LNCAP (cell line): Measurements from ENCODE around the gene NIN.

Source experiments
- TF ChIP-seq, protein P1 (sequence below): fragments of 450-650 bp; IDR thresholded peaks from 2 replicates; pipeline ENCODE4 v1.5.1; 2017; ENCODE audit warnings: mild to moderate bottlenecking

Gene NIN

DNA sequence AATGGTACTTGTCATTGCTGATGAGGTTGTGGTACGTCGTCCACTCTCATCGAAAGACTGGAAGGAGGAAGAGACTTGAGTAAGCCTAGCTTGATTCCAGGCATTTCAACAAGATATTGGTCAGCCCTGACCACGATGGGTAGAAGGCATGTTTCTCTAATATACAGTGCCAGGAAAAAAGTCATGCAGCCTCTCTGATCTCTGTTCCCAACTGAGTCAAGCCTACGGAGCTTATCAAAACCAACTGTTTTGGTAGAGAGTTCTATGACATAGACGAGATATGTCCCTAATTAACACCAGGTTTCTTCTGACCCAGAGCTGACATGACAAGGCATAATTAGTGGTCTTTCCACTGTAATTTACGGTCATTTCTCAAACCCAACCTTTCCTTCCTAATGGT lies 58.5 kb downstream of the NIN start:
- TF ChIP-seq, protein P1, sequence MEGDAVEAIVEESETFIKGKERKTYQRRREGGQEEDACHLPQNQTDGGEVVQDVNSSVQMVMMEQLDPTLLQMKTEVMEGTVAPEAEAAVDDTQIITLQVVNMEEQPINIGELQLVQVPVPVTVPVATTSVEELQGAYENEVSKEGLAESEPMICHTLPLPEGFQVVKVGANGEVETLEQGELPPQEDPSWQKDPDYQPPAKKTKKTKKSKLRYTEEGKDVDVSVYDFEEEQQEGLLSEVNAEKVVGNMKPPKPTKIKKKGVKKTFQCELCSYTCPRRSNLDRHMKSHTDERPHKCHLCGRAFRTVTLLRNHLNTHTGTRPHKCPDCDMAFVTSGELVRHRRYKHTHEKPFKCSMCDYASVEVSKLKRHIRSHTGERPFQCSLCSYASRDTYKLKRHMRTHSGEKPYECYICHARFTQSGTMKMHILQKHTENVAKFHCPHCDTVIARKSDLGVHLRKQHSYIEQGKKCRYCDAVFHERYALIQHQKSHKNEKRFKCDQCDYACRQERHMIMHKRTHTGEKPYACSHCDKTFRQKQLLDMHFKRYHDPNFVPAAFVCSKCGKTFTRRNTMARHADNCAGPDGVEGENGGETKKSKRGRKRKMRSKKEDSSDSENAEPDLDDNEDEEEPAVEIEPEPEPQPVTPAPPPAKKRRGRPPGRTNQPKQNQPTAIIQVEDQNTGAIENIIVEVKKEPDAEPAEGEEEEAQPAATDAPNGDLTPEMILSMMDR: no peak

DNA sequence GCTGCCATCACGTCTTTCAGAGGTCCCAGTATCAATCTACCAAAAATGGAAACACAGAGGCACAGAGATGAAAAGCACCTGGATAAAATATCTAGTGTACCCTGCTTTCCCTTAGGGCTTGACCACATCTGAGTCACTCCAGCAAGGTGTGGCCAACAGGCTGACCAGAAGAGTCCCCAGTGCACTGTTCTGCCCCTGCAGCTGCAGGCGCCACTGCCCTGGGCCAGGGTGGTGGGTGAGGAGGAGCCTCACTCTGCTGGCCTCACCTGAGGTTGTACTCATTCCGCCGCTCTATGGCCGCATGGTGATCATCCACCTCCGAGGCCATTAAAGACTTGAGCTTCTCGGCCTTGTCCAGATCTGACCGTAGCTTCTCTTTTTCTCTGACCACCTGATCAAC lies 60.4 kb downstream of the NIN start:
- TF ChIP-seq, protein P1: no peak

DNA sequence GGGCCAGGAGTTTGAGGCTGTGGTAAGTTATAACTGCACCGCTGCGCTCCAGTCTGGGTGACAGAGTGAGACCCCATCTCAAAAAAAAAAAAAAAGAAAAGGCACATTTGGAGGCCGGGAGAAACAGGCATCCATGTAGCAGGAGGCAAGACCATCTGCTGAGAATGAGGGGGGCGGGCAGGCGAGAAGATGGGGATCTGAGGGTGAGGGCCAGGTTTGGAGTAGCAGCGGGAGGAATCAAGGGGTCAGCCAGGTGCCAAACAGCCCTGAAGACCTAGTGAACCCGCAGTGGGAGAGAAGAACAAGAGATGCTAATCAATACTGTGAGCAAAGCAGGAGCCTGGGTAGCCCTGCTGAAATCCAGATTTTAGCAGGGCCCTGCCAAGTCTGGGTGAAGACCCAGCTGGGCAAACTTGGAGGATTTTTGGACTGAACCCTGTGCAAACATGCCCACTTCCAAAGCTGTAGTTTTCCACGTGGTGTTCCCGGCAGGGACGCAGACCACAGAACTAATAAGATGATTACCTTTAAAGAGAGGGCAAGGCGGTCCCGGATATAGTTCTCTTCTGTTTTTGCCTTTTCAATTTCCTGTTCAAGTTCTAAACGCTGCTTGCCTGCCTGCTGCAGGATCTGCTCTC lies 61.0 kb downstream of the NIN start:
- TF ChIP-seq, protein P1: no peak

DNA sequence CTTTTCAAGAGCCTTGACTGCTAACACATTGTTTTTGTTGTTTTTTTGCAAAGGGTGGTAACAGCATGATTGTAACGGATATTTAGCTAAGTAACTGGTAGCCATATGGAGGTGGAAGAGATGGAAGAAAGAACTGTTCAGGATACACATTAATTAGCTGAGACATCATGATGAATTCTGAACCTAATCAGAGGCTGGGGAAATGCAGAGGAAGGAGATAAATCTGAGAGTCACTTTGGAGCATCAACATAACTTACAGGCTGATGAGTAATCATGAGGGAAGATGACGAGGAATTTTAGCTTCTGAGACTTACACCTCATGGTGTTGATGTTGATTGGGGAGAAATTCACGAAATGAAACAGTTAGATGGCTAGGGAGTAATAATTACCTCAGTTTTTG lies 62.3 kb downstream of the NIN start:
- TF ChIP-seq, protein P1: no peak

DNA sequence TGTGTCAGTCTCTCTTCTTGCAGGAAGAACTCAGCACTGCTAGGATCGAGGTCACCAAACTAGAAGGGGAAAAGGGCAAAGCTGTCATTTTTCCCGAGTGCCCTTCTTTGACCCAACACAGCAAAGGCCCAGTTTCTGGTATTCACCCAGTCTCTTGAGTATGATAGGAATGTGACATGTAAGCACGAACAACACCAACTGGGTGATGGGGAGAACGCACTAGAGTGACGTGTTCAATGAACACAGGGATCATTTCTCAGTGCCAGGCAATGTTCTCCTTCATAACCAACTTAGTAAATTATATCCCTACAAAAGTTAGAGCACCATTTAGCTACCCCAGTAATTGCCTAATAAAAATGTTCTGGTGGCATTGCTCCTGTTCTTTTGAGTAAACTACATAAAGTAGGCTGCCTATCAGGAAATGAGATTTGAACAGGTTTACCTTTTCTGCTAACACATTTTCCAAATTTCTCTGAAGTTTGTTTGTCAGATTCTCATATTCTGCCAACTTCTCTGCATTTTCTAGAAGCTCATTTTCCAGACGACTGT lies 64.5 kb downstream of the NIN start:
- TF ChIP-seq, protein P1: no peak

DNA sequence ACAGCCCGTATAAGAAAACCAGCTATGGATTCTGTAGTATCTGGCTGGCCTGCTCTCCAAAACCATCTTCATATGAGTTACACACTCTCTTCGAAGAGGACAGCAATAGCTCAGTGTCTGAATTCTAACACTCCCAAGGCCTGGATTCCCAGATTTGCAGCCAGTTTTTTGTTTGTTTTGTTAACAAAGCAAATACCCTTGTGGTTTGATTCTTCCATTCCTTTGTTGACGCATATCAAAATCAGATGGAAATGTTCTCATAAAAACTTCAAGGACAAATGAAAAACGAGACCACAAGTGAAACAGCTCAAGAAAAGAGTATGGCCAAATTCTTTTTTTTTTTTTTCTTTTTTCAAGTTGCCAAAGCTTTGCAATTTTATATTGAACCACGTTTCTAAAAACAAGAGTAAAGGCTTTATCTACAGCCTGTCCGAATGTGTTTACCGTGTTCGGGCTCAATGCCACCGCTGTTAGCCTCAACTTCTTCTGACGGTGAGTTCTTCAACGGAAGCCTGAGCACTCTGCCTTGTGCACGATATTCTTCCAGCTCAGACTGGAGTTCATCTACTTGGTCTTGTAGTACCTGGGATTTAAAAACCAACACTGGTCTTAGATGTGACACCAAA lies 67.5 kb downstream of the NIN start:
- TF ChIP-seq, protein P1: no peak

DNA sequence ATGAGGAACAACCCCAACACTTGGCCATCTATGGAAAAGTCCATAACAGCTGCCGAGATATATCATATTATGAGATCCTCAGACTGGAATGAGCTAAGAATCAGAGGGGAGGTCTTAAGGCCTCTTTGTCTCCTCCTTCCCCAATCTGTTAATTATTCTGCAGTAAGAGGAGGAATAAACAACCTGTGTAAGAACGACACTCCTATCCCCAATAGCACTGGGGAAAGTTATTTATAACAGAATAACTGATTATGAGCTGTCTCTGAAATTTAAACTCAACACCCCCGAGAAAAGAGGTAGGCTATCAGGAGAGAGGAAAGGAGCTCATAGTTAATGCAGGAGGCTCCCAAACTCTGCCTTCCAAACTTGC lies 68.0 kb downstream of the NIN start:
- TF ChIP-seq, protein P1: no peak
